Astrocyte (in vitro differentiated cells and primary cell): ENCODE data around the gene EPDR1. TPM values are rescaled to one million over a fixed set of nuclear protein-coding genes. Genes with fewer than 3 reads are reported as not detected.

Experiments
- DNase-seq: peaks from one replicate; pipeline ENCODE4 v3.0.0-alpha.2; 2010; ENCODE audit warnings: low read depth
- FAIRE-seq: peaks from 2 replicates; lab custom pipeline; 2011; peaks lifted over from hg19 to GRCh38; lab: Jason Lieb, UNC
- H2AFZ ChIP-seq: 2 replicates; pipeline ENCODE4 v1.6.0; 2012; ENCODE audit warnings: low read depth, low read length, inconsistent platforms
- H3K27ac ChIP-seq: 2 replicates; pipeline ENCODE4 v1.5.1; 2011; ENCODE audit warnings: low read depth, low read length, inconsistent platforms
- H3K27me3 ChIP-seq: 2 replicates; pipeline ENCODE4 v1.6.0; 2011; ENCODE audit warnings: low read length, inconsistent platforms; ENCODE audit not compliant: insufficient read depth
- H3K36me3 ChIP-seq: 2 replicates; pipeline ENCODE4 v1.5.1; 2011; ENCODE audit warnings: low read length, inconsistent platforms; ENCODE audit not compliant: insufficient read depth
- H3K4me1 ChIP-seq: 2 replicates; pipeline ENCODE4 v1.5.1; 2011; ENCODE audit warnings: low read length, inconsistent platforms; ENCODE audit not compliant: insufficient read depth
- H3K4me2 ChIP-seq: 2 replicates; pipeline ENCODE4 v1.6.0; 2012; ENCODE audit warnings: low read length, inconsistent platforms
- H3K4me3 ChIP-seq: 2 replicates; pipeline ENCODE4 v1.5.1; 2011; ENCODE audit warnings: low read depth, mild to moderate bottlenecking, low read length, inconsistent platforms; ENCODE audit not compliant: insufficient read depth
- H3K79me2 ChIP-seq: 2 replicates; pipeline ENCODE4 v1.6.0; 2012; ENCODE audit warnings: mild to moderate bottlenecking, low read length, inconsistent platforms; ENCODE audit not compliant: insufficient read depth
- H3K9ac ChIP-seq: 2 replicates; pipeline ENCODE4 v1.6.0; 2012; ENCODE audit warnings: mild to moderate bottlenecking, low read length, inconsistent platforms
- H3K9me3 ChIP-seq: 2 replicates; pipeline ENCODE4 v1.5.1; 2012; ENCODE audit warnings: low read depth, mild to moderate bottlenecking, low read length, inconsistent platforms; ENCODE audit not compliant: insufficient read depth
- H4K20me1 ChIP-seq: 2 replicates; pipeline ENCODE4 v1.6.0; 2012; ENCODE audit warnings: low read length, inconsistent platforms; ENCODE audit not compliant: insufficient read depth
- H3K27ac Mint-ChIP-seq: one replicate; pipeline ENCODE4 v1.8.0; 2021; ENCODE audit warnings: mild to moderate bottlenecking, mixed read lengths; ENCODE audit not compliant: unreplicated experiment
- H3K27me3 Mint-ChIP-seq: one replicate; pipeline ENCODE4 v1.8.0; 2021; ENCODE audit warnings: low read depth, mixed read lengths; ENCODE audit not compliant: unreplicated experiment
- H3K36me3 Mint-ChIP-seq: one replicate; pipeline ENCODE4 v1.8.0; 2021; ENCODE audit warnings: low read depth, mixed read lengths; ENCODE audit not compliant: unreplicated experiment
- H3K4me1 Mint-ChIP-seq: one replicate; pipeline ENCODE4 v1.8.0; 2021; ENCODE audit warnings: low read depth, mixed read lengths; ENCODE audit not compliant: unreplicated experiment
- H3K4me3 Mint-ChIP-seq: one replicate; pipeline ENCODE4 v1.8.0; 2021; ENCODE audit warnings: mild to moderate bottlenecking, moderate library complexity, mixed read lengths; ENCODE audit not compliant: unreplicated experiment
- H3K9me3 Mint-ChIP-seq: one replicate; pipeline ENCODE4 v1.8.0; 2021; ENCODE audit warnings: mild to moderate bottlenecking, mixed read lengths; ENCODE audit not compliant: unreplicated experiment
- EZH2 ChIP-seq: IDR thresholded peaks from 2 replicates; pipeline ENCODE4 v1.6.1; 2012; ENCODE audit warnings: mild to moderate bottlenecking, low read length, inconsistent platforms; ENCODE audit not compliant: insufficient read depth
- total RNA-seq: library from RNA; stranded (reverse); gene quantifications from 2 replicates; pipeline ENCODE4 v1.2.1, GENCODE V29; 2021
- TF ChIP-seq, protein P1 (sequence below): IDR thresholded peaks from 2 replicates; pipeline ENCODE4 v1.5.1; 2011; ENCODE audit warnings: low read depth, mild to moderate bottlenecking, inconsistent platforms, low read length, moderate library complexity; ENCODE audit not compliant: insufficient read depth

Gene EPDR1
- total RNA-seq, 1 donor from 2014 or later = 20.6 TPM

DNA sequence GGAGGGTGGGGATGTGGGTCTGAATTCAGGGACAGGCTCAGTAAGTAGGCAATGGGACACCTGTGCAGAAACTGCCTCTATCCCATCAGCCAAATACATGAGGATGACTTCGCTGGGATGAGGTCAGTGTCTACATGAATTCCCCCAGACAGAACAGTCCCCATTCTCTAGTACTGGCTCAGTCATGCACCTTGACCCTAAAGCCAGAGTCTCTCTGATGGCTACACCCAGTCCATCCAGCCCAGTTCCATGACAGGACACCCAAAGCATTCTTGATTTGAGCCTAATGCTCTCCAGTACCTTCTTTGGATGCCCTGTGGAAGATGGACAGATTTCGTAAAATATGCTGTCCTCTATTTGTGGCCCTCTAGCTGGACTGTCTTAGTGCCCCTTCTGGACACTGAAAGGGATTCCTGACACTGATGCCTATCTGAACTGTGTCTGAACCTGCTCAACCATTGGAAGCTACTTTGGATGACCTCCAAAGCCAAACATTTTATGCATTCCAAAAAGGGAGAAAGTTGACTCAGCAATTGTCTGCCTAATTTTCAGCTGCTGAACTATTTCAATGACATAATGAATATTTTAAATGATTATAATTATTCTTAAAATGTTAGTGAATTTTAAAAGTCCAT lies 18.4 kb upstream of the EPDR1 start:
- no peaks in the 10 kb centered on the region for H3K36me3 Mint-ChIP-seq
- Histone ChIP-seq H2AFZ (no peak overlapping the region), H3K27ac (peak overlapping the region; percentile 11), H3K79me2 (no peaks in the 10 kb centered on the region), H3K9me3 (no peaks in the 10 kb centered on the region), H3K4me1 (peaks cover 16% of the 10 kb centered on the region), H3K4me3 (no peak overlapping the region), H3K36me3 (no peaks in the 10 kb centered on the region), H4K20me1 (no peaks in the 10 kb centered on the region), H3K9ac (peak overlapping the region; percentile 10), H3K27me3 (no peaks in the 10 kb centered on the region), H3K4me2 (peak overlapping the region; percentile 64)
- H3K27me3 Mint-ChIP-seq = peaks cover 3% of the 10 kb centered on the region
- FAIRE-seq (no peak), DNase-seq (peak; percentile 76)
- no peak overlapping the region for H3K4me3 Mint-ChIP-seq
- H3K4me1 Mint-ChIP-seq = peaks cover 8% of the 10 kb centered on the region
- no peaks in the 10 kb centered on the region for H3K9me3 Mint-ChIP-seq
- peak overlapping the region; percentile 13 for H3K27ac Mint-ChIP-seq
- TF ChIP-seq EZH2 = no peak

DNA sequence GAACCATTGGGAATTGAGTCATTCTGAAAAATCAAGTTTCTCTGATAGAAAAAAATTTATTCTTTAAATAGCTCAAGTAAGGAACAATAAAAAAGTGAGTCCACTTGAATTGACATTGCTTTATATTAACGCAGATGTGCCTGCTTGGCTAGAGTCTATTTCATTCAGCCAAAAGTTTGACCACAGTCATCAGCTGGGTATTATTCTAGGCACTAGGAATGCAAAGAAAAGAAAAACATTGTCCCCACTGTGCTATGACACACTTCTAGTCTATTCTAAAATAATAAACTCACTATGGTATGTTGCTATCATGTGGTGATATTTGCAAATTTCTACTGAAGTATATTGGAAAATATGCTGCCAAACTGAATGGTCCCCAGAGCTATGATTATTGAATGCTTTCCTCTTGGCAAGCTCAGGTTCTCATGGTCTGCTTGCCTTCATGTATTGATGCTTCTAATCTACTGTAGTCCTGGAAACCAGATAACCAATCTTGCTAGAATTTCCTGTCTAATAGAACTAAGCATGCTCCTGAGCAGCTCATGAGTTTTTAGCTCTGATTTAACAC lies 12.1 kb upstream of the EPDR1 start:
- DNase-seq (peak; percentile 99), FAIRE-seq (peak; percentile 88)
- Histone ChIP-seq H3K4me3 (no peak overlapping the region), H2AFZ (no peak overlapping the region), H3K27me3 (no peaks in the 10 kb centered on the region), H3K9me3 (no peaks in the 10 kb centered on the region), H3K36me3 (no peaks in the 10 kb centered on the region), H3K4me1 (peaks cover 22% of the 10 kb centered on the region), H3K4me2 (peak overlapping the region; percentile 60), H3K27ac (peak overlapping the region; percentile 86), H3K9ac (peak overlapping the region; percentile 56), H4K20me1 (no peaks in the 10 kb centered on the region), H3K79me2 (no peaks in the 10 kb centered on the region)
- H3K36me3 Mint-ChIP-seq = no peaks in the 10 kb centered on the region
- no peak for TF ChIP-seq EZH2
- TF ChIP-seq, protein P1, sequence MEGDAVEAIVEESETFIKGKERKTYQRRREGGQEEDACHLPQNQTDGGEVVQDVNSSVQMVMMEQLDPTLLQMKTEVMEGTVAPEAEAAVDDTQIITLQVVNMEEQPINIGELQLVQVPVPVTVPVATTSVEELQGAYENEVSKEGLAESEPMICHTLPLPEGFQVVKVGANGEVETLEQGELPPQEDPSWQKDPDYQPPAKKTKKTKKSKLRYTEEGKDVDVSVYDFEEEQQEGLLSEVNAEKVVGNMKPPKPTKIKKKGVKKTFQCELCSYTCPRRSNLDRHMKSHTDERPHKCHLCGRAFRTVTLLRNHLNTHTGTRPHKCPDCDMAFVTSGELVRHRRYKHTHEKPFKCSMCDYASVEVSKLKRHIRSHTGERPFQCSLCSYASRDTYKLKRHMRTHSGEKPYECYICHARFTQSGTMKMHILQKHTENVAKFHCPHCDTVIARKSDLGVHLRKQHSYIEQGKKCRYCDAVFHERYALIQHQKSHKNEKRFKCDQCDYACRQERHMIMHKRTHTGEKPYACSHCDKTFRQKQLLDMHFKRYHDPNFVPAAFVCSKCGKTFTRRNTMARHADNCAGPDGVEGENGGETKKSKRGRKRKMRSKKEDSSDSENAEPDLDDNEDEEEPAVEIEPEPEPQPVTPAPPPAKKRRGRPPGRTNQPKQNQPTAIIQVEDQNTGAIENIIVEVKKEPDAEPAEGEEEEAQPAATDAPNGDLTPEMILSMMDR = no peak
- no peak overlapping the region for H3K4me3 Mint-ChIP-seq
- H3K9me3 Mint-ChIP-seq = no peaks in the 10 kb centered on the region
- H3K27ac Mint-ChIP-seq = no peak overlapping the region
- H3K27me3 Mint-ChIP-seq = peaks cover 3% of the 10 kb centered on the region
- H3K4me1 Mint-ChIP-seq = no peaks in the 10 kb centered on the region

DNA sequence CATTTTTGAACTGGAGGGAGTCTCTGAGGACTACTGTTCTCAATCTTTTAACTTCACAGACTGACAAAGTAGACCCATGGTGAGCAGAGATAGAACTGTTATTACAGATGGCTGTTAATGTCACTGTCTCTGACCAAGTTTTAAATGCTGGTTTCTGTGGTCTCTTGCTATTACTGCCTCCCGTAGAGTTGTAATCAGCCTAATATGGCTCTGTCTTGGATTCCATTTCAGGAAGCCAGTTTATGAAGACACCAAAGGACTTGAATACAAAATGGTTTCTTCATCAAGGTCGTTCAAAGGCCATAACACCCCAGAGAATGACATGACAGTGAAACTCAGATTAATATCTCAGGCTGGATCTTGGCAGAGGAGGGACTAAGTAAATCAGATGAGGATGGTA lies 7.7 kb upstream of the EPDR1 start:
- H3K4me1 Mint-ChIP-seq = peaks cover 2% of the 10 kb centered on the region
- Histone ChIP-seq H3K36me3 (no peaks in the 10 kb centered on the region), H3K4me1 (peaks cover 38% of the 10 kb centered on the region), H3K27me3 (no peaks in the 10 kb centered on the region), H3K4me2 (no peak overlapping the region), H3K9ac (no peak overlapping the region), H3K9me3 (no peaks in the 10 kb centered on the region), H2AFZ (no peak overlapping the region), H3K79me2 (no peaks in the 10 kb centered on the region), H4K20me1 (no peaks in the 10 kb centered on the region), H3K4me3 (no peak overlapping the region), H3K27ac (no peak overlapping the region)
- H3K4me3 Mint-ChIP-seq = no peak overlapping the region
- no peak overlapping the region for H3K27ac Mint-ChIP-seq
- TF ChIP-seq, protein P1 = no peak
- no peak for TF ChIP-seq EZH2
- peaks cover 22% of the 10 kb centered on the region for H3K27me3 Mint-ChIP-seq
- peak; percentile 27 for DNase-seq
- no peaks in the 10 kb centered on the region for H3K36me3 Mint-ChIP-seq
- H3K9me3 Mint-ChIP-seq = no peaks in the 10 kb centered on the region
- no peak for FAIRE-seq
